Right atrium auricular region (tissue), 2 donors: ENCODE data around the gene SLC4A9. TPM values are rescaled to one million over a fixed set of nuclear protein-coding genes. Genes with fewer than 3 reads are reported as not detected.

Experiments
- DNase-seq: peaks from one replicate; pipeline ENCODE4 v3.0.0-alpha.2; 2019; ENCODE audit warnings: low spot score
- H3K27ac ChIP-seq, 2 donors: fragments of 200-600 bp; sonication (generic); 1 replicate in 1 of 2; 2 replicates in 1 of 2; pipeline ENCODE4 v1.5.1; 2016 to 2019
- H3K27me3 ChIP-seq, 2 donors: fragments of 200-600 bp; sonication (generic); one replicate each; pipeline versions ENCODE4 v1.5.1 to v1.6.0; 2017 to 2019
- H3K36me3 ChIP-seq: fragments of 200-600 bp; sonication (generic); one replicate; pipeline ENCODE4 v1.5.1; 2016
- H3K4me1 ChIP-seq, 2 donors: fragments of 200-600 bp; sonication (generic); one replicate each; pipeline versions ENCODE4 v1.5.1 to v1.6.0; 2017 to 2019
- H3K4me3 ChIP-seq, 2 donors: fragments of 200-600 bp; sonication (generic); 1 replicate in 1 of 2; 2 replicates in 1 of 2; pipeline ENCODE4 v1.5.1; 2017 to 2019; ENCODE audit warnings: mild to moderate bottlenecking in 1 of 2, moderate library complexity in 1 of 2
- H3K9me3 ChIP-seq, 2 donors: fragments of 200-600 bp; sonication (generic); one replicate each; pipeline ENCODE4 v1.5.1; 2019
- CTCF ChIP-seq, 2 donors: fragments of 200-600 bp; sonication (generic); IDR thresholded peaks; one replicate each; pipeline ENCODE4 v1.5.1; 2019; ENCODE audit warnings: antibody characterized with exemption in 2 of 2
- total RNA-seq, 2 donors: library from RNA; depleted of rRNA; stranded (reverse); fragments of >200 nt; gene quantifications; one replicate each; pipeline ENCODE4 v1.1.0, GENCODE V29; 2016

The SLC4A9 gene
- total RNA-seq, 2 donors from 2014 or later, result not detected

- no peak for DNase-seq
- H3K4me1 ChIP-seq, result peaks cover 0 to 17% of the 10 kb centered on the region in 2 donors
- H3K27me3 ChIP-seq, result no peaks in the 10 kb centered on the region
- no peaks in the 10 kb centered on the region for H3K9me3 ChIP-seq
- no peak overlapping the region for H3K27ac ChIP-seq
- no peak overlapping the region for H3K4me3 ChIP-seq
- no peaks in the 10 kb centered on the region for H3K36me3 ChIP-seq
- no peak for TF ChIP-seq CTCF (IDR thresholded peaks at IDR 0.05)
Measured at GRCh38 chr5:140398379-140398811, 38.4 kb downstream of the SLC4A9 start.

- DNase-seq, result no peak
Measured at GRCh38 chr5:140399979-140400729, 40.2 kb downstream of the SLC4A9 start.

GRCh38 chr5:140400730-140401361, 40.9 kb downstream of the SLC4A9 start:
- Histone ChIP-seq H3K27ac (peak overlapping the region; percentile 87 to 94), H3K9me3 (no peaks in the 10 kb centered on the region), H3K4me3 (peak overlapping the region; percentile 68 to 81), H3K36me3 (no peaks in the 10 kb centered on the region), H3K27me3 (no peaks in the 10 kb centered on the region), H3K4me1 (peaks cover 0 to 37% of the 10 kb centered on the region in 2 donors)
- no peak for TF ChIP-seq CTCF (IDR thresholded peaks at IDR 0.05)
- DNase-seq, result peak; percentile 92

More at GRCh38 chr5:140399979-140400729, 40.2 kb downstream of the SLC4A9 start:
- Histone ChIP-seq H3K4me1 (peaks cover 0 to 35% of the 10 kb centered on the region in 2 donors), H3K27me3 (no peaks in the 10 kb centered on the region), H3K9me3 (no peaks in the 10 kb centered on the region), H3K27ac (peak overlapping the region; percentile 87 to 94), H3K36me3 (no peaks in the 10 kb centered on the region), H3K4me3 (peak overlapping the region; percentile 68 to 81)
- TF ChIP-seq CTCF (IDR thresholded peaks at IDR 0.05), result no peak

GRCh38 chr5:140401362-140402257, 41.6 kb downstream of the SLC4A9 start, which contains the start of gene ANKHD1:
TSS of gene ANKHD1 (plus strand) at chr5:140401833. CDS start at chr5:140401968, 135 bp downstream.
- H3K27ac ChIP-seq, result peak within 1 kb of the TSS; percentile 91 to 96
- H3K27me3 ChIP-seq, result no peaks in the 10 kb centered on the region
- no peaks in the 10 kb centered on the region for H3K9me3 ChIP-seq
- peak; percentile 100 for DNase-seq
- H3K36me3 ChIP-seq, result no peaks in the 10 kb centered on the region
- H3K4me1 ChIP-seq, result peaks cover 0 to 37% of the 10 kb centered on the region in 2 donors
- no peak for TF ChIP-seq CTCF (IDR thresholded peaks at IDR 0.05)
- H3K4me3 ChIP-seq, result peak within 1 kb of the TSS; percentile 80 to 99

- TF ChIP-seq CTCF (IDR thresholded peaks at IDR 0.05), result no peak
- Histone ChIP-seq H3K4me3 (peak overlapping the region; percentile 80 to 99), H3K4me1 (peaks cover 0 to 37% of the 10 kb centered on the region in 2 donors), H3K27me3 (no peaks in the 10 kb centered on the region), H3K27ac (peak overlapping the region; percentile 91 to 96), H3K36me3 (no peaks in the 10 kb centered on the region), H3K9me3 (no peaks in the 10 kb centered on the region)
- DNase-seq, result no peak
Measured at GRCh38 chr5:140402258-140403074, 42.5 kb downstream of the SLC4A9 start.
